Hematopoietic multipotent progenitor cell treated with erythropoietin and hydrocortisone succinate and interleukin-3 and kit ligand, for 15 days (in vitro differentiated cells): ENCODE results near the gene CPNE1.
A peak's percentile ranks its signal among the peaks of the same experiment; 100 is the strongest.
"Not testable (repeated sequence)": the region's sequence is repeated elsewhere in the genome, so short reads cannot be mapped to it uniquely, and the experiment has no call there.

Source experiments
- DNase-seq: peaks from one replicate; pipeline ENCODE4 v3.0.0-alpha.2; 2015; ENCODE audit warnings: low spot score

CPNE1 gene

GRCh38 chr20:35664466-35665206 lies at the start of gene CPNE1, which contains the start of gene RBM12:
Gene CPNE1 (minus strand): TSS chr20:35664900. CDS start chr20:35632923, 31,977 bp downstream.
Gene RBM12 (minus strand): TSS chr20:35664900. CDS start chr20:35655322, 9,578 bp downstream.
- peak; percentile 94 for DNase-seq

GRCh38 chr20:35714127-35714526 lies 49.4 kb upstream of the CPNE1 start:
- DNase-seq, result no peak

- not testable (repeated sequence) for DNase-seq
Observed at GRCh38 chr20:35713120-35713519, 48.4 kb upstream of the CPNE1 start.

GRCh38 chr20:35711588-35712209 lies 47.0 kb upstream of the CPNE1 start:
- no peak for DNase-seq

- no peak for DNase-seq
Observed at GRCh38 chr20:35710884-35711587, 46.3 kb upstream of the CPNE1 start.

- no peak for DNase-seq
Observed at GRCh38 chr20:35710039-35710438, 45.3 kb upstream of the CPNE1 start.

GRCh38 chr20:35709259-35709658 lies 44.6 kb upstream of the CPNE1 start:
- no peak for DNase-seq

- DNase-seq, result no peak
Observed at GRCh38 chr20:35708502-35708901, 43.8 kb upstream of the CPNE1 start.

GRCh38 chr20:35706591-35707529 lies 42.2 kb upstream of the CPNE1 start:
- not testable (repeated sequence) for DNase-seq

GRCh38 chr20:35705894-35706293 lies 41.2 kb upstream of the CPNE1 start:
- DNase-seq, result not testable (repeated sequence)

GRCh38 chr20:35704514-35705261 lies 40.0 kb upstream of the CPNE1 start:
- no peak for DNase-seq

- DNase-seq, result peak; percentile 2
Observed at GRCh38 chr20:35702824-35703695, 38.4 kb upstream of the CPNE1 start.

- peak; percentile 4 for DNase-seq
Observed at GRCh38 chr20:35702051-35702823, 37.5 kb upstream of the CPNE1 start.

- DNase-seq, result no peak
Observed at GRCh38 chr20:35700625-35701148, 36.0 kb upstream of the CPNE1 start.

GRCh38 chr20:35699957-35700624 lies 35.4 kb upstream of the CPNE1 start:
- peak; percentile 11 for DNase-seq

GRCh38 chr20:35699127-35699956 lies 34.6 kb upstream of the CPNE1 start, which contains the start of the genes NFS1 and ROMO1:
Gene NFS1 (minus strand): TSS chr20:35699352. CDS start chr20:35699288, 64 bp downstream.
Gene ROMO1 (plus strand): TSS chr20:35699405. CDS start chr20:35699633, 228 bp downstream.
- peak; percentile 81 for DNase-seq
